Measurements from ENCODE around the gene ACAP2.

ACAP2 gene

DNA sequence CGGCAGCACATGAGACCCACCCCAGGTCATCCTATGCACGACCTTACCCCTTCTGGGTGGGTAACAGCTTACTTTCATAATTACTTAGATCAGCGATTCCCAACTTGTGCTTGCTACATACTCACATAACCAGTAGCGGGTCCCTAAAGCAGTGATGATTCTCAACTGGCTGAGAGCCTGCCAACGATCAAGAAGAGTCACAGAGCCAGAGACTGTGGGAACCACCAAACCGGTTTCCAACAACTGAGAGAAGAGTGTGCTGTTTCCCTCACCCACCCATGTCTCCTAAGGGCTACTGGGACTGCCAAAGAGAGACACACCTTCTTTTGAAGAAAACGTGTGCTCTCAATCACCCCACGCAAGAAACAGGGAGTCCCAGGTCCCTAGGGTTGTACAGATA lies 159.9 kb downstream of the ACAP2 start:
- Histone ChIP-seq H3K79me1 (ENCODE audit: low read length) (no peaks in the 10 kb centered on the region), H4K12ac (ENCODE audit: low read depth, low read length) (no peak overlapping the region), H3K14ac (ENCODE audit: low read length) (no peak overlapping the region), H3K4me1 (ENCODE audit: control insufficient read depth in 1 of 2, insufficient read depth in 2 of 2, low read length in 2 of 2) (peaks cover 3 to 5% of the 10 kb centered on the region in 2 experiments), H3K9ac (ENCODE audit: low read length) (no peak overlapping the region), H3K18ac (ENCODE audit: low read length) (no peak overlapping the region), H3K27me3 (ENCODE audit: insufficient read depth, low read length) (no peaks in the 10 kb centered on the region), H3K79me2 (ENCODE audit: control insufficient read depth, insufficient read depth, low read length, poor library complexity) (no peaks in the 10 kb centered on the region), H3K27ac (ENCODE audit: low read depth, low read length) (no peak overlapping the region), H2BK120ac (ENCODE audit: insufficient read depth, low read length, poor library complexity) (no peak overlapping the region), H3K9me3 (ENCODE audit: insufficient read depth, low read depth, low read length) (no peaks in the 10 kb centered on the region), H3K36me3 (ENCODE audit: control insufficient read depth in 1 of 2, insufficient read depth in 2 of 2, low read length in 2 of 2) (no peaks in the 10 kb centered on the region), H2AK5ac (ENCODE audit: low read length) (no peak overlapping the region), H3K4me2 (ENCODE audit: low read length) (peak overlapping the region; percentile 42), H2BK12ac (ENCODE audit: low read length) (no peak overlapping the region), H4K8ac (ENCODE audit: low read depth, low read length) (no peak overlapping the region), H4K91ac (ENCODE audit: low read depth, low read length) (no peak overlapping the region), H3K4me3 (ENCODE audit: low read depth, low read length) (no peak overlapping the region), H2BK5ac (ENCODE audit: low read depth, low read length, poor library complexity) (no peak overlapping the region), H2AFZ (ENCODE audit: insufficient read depth, low read length, poor library complexity) (no peak overlapping the region), H3K23ac (ENCODE audit: low read length) (no peak overlapping the region), H3K4ac (ENCODE audit: low read depth, low read length) (no peak overlapping the region)
- no CpG with 5 or more reads among the region's 8 CpGs for WGBS (ENCODE audit: extremely low coverage, insufficient coverage, insufficient read length)
- DNase-seq = no peak

DNA sequence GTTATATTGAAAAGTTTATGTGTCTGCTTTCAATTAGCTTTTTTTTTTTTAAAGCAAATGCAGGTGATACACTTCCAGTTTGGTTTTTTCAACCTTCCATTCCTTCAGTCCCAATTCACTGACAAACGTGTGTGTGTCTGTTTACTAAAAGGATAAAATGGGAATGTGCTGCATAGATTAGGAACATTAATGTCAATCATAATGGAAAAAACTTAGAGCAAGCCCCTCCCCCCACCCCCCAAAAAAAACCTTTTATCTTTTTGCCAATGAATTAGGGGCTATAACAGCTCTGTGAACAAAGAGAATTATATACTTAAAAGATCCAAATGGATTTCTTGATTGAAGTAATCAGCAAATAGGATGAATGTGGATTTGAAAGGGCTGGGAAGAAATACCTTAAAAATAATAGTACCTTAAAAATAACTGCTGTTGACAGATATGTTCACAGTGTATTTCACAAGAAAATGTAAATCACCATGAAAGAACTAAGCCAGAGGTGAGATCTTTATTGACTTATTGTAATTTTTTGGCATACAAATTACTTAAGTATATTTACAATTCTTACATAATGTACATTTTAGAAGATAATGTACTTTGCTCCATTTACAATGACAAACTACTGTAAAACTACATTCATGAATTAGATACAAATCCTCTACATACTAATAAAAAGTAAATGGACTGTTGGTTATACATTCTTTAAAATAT lies 168.4 kb downstream of the ACAP2 start:
- H3K4me1 ChIP-seq (ENCODE audit: control insufficient read depth in 1 of 2, insufficient read depth in 2 of 2, low read length in 2 of 2) = peaks cover under 1 to 10% of the 10 kb centered on the region in 2 experiments
- no peak for DNase-seq
- H4K91ac ChIP-seq (ENCODE audit: low read depth, low read length) = no peak overlapping the region
- H3K23ac ChIP-seq (ENCODE audit: low read length) = no peak overlapping the region
- no peak overlapping the region for H3K4me2 ChIP-seq (ENCODE audit: low read length)
- no CpG with 5 or more reads among the region's 1 CpG for WGBS (ENCODE audit: extremely low coverage, insufficient coverage, insufficient read length)
- H3K27ac ChIP-seq (ENCODE audit: low read depth, low read length) = no peak overlapping the region
- H4K12ac ChIP-seq (ENCODE audit: low read depth, low read length) = no peak overlapping the region
- H3K9me3 ChIP-seq (ENCODE audit: insufficient read depth, low read depth, low read length) = no peaks in the 10 kb centered on the region
- H3K79me1 ChIP-seq (ENCODE audit: low read length) = peaks cover 8% of the 10 kb centered on the region
- no peak overlapping the region for H2AK5ac ChIP-seq (ENCODE audit: low read length)
- H3K79me2 ChIP-seq (ENCODE audit: control insufficient read depth, insufficient read depth, low read length, poor library complexity) = peaks cover 4% of the 10 kb centered on the region
- H2BK12ac ChIP-seq (ENCODE audit: low read length) = no peak overlapping the region
- H2BK120ac ChIP-seq (ENCODE audit: insufficient read depth, low read length, poor library complexity) = no peak overlapping the region
- H3K4me3 ChIP-seq (ENCODE audit: low read depth, low read length) = no peak overlapping the region
- no peak overlapping the region for H3K18ac ChIP-seq (ENCODE audit: low read length)
- no peak overlapping the region for H3K4ac ChIP-seq (ENCODE audit: low read depth, low read length)
- no peak overlapping the region for H3K9ac ChIP-seq (ENCODE audit: low read length)
- H4K8ac ChIP-seq (ENCODE audit: low read depth, low read length) = no peak overlapping the region
- no peak overlapping the region for H2BK5ac ChIP-seq (ENCODE audit: low read depth, low read length, poor library complexity)
- H3K27me3 ChIP-seq (ENCODE audit: insufficient read depth, low read length) = no peaks in the 10 kb centered on the region
- H3K14ac ChIP-seq (ENCODE audit: low read length) = no peak overlapping the region
- H3K36me3 ChIP-seq (ENCODE audit: control insufficient read depth in 1 of 2, insufficient read depth in 2 of 2, low read length in 2 of 2) = peaks cover 3% of the 10 kb centered on the region in 2 experiments
- H2AFZ ChIP-seq (ENCODE audit: insufficient read depth, low read length, poor library complexity) = no peak overlapping the region

DNA sequence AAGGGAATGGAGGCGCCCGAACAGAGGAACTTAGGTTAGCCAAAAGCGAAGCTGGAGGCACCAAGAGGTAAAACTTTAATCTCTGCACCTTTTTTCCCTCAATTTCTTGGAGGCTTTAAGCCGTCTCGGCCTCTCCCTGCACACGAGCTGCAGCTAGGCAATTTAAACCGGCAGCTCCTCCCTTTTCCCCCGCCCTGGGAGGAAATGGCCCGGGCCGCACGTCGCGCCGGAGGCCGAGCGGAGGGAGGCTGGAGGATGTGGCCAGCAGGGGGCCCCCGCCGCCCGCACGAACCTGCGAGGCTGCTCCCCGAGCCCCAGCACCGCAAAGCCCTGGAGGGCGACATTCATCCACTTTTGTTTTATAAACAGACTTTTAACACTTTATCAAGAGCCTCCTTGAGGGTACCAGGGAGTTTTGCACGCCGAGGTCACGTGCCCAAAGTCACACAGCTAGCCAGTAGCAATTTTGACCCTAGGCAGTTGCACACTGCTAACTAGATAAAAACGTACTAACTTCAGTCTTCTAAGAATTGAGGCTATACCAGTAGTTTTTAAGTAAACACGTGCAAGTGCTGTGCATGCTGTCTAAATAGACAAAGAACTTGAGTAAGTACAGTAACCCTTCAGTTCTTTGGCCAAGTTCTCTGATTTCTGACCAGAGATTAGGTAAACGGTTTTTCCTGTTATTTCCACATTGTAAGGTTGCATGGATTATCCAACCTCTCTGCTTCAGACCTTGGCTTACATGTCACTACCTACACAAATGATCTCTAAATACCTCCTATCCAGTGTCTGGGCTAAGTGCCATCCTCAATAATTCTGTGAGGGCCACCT lies 171.2 kb downstream of the ACAP2 start:
- no peak overlapping the region for H2BK12ac ChIP-seq (ENCODE audit: low read length)
- no peak overlapping the region for H3K23ac ChIP-seq (ENCODE audit: low read length)
- peak overlapping the region; percentile 81 for H4K8ac ChIP-seq (ENCODE audit: low read depth, low read length)
- peaks cover 5% of the 10 kb centered on the region for H3K79me2 ChIP-seq (ENCODE audit: control insufficient read depth, insufficient read depth, low read length, poor library complexity)
- H2BK120ac ChIP-seq (ENCODE audit: insufficient read depth, low read length, poor library complexity) = peak overlapping the region; percentile 73
- peak overlapping the region; percentile 72 for H3K27ac ChIP-seq (ENCODE audit: low read depth, low read length)
- no peak overlapping the region for H4K12ac ChIP-seq (ENCODE audit: low read depth, low read length)
- no peak overlapping the region for H2AK5ac ChIP-seq (ENCODE audit: low read length)
- peaks cover 0 to 2% of the 10 kb centered on the region in 2 experiments for H3K36me3 ChIP-seq (ENCODE audit: control insufficient read depth in 1 of 2, insufficient read depth in 2 of 2, low read length in 2 of 2)
- peak overlapping the region; percentile 76 for H2BK5ac ChIP-seq (ENCODE audit: low read depth, low read length, poor library complexity)
- H3K4me2 ChIP-seq (ENCODE audit: low read length) = peak overlapping the region; percentile 92
- no CpG with 5 or more reads among the region's 30 CpGs for WGBS (ENCODE audit: extremely low coverage, insufficient coverage, insufficient read length)
- H3K9me3 ChIP-seq (ENCODE audit: insufficient read depth, low read depth, low read length) = no peaks in the 10 kb centered on the region
- peaks cover 8% of the 10 kb centered on the region for H3K79me1 ChIP-seq (ENCODE audit: low read length)
- H3K18ac ChIP-seq (ENCODE audit: low read length) = peak overlapping the region; percentile 41
- no peaks in the 10 kb centered on the region for H3K27me3 ChIP-seq (ENCODE audit: insufficient read depth, low read length)
- DNase-seq = peak; percentile 82 to 92
- peaks cover 5 to 13% of the 10 kb centered on the region in 2 experiments for H3K4me1 ChIP-seq (ENCODE audit: control insufficient read depth in 1 of 2, insufficient read depth in 2 of 2, low read length in 2 of 2)
- no peak overlapping the region for H3K14ac ChIP-seq (ENCODE audit: low read length)
- H2AFZ ChIP-seq (ENCODE audit: insufficient read depth, low read length, poor library complexity) = peak overlapping the region; percentile 69
- H4K91ac ChIP-seq (ENCODE audit: low read depth, low read length) = peak overlapping the region; percentile 81
- H3K9ac ChIP-seq (ENCODE audit: low read length) = peak overlapping the region; percentile 93
- H3K4me3 ChIP-seq (ENCODE audit: low read depth, low read length) = peak overlapping the region; percentile 72
- no peak overlapping the region for H3K4ac ChIP-seq (ENCODE audit: low read depth, low read length)

DNA sequence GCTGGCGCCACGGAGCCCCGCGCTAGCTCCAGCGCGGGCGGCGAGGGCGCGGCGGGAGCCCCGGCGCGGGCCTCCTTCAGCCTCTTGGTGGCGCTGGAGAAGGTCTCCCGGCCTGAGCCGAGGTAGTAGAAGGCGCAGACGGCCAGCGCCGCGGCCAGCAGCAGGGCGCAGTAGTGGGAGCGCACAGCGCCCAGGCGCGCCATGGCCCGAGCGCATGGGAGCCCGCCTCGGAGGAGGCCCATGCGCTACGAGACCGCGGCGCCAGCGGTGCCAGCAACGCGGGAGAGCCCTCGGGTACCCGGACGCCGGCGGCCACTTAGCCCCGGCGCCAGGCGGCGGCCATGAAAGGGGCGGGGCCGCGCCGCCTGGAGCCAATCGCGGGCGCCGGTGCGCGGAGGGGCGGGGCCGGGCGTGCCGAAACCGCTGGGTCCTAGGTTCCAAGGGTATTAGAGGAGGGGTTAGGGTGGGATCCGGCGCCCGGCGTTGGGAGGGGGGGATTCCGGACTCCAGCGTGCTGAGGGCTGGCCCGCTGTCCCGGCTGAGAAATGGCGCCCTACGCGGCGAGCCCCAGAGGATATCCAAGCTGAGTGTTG lies 171.9 kb downstream of the ACAP2 start, which contains the start of gene XXYLT1:
Gene XXYLT1 (minus strand): TSS at position 343 of the 593 bp plus-strand sequence. CDS start 101 bp downstream, at position 242.
- H2BK120ac ChIP-seq (ENCODE audit: insufficient read depth, low read length, poor library complexity) = peak within 1 kb of the TSS; percentile 73
- peak within 1 kb of the TSS; percentile 64 for H3K14ac ChIP-seq (ENCODE audit: low read length)
- H3K4me2 ChIP-seq (ENCODE audit: low read length) = peak within 1 kb of the TSS; percentile 92
- H3K79me1 ChIP-seq (ENCODE audit: low read length) = peaks cover 8% of the 10 kb centered on the region
- no peaks in the 10 kb centered on the region for H3K27me3 ChIP-seq (ENCODE audit: insufficient read depth, low read length)
- H3K36me3 ChIP-seq (ENCODE audit: control insufficient read depth in 1 of 2, insufficient read depth in 2 of 2, low read length in 2 of 2) = peaks cover 2% of the 10 kb centered on the region in 2 experiments
- no peak within 1 kb of the TSS for H3K4ac ChIP-seq (ENCODE audit: low read depth, low read length)
- peak within 1 kb of the TSS; percentile 94 for H2AFZ ChIP-seq (ENCODE audit: insufficient read depth, low read length, poor library complexity)
- H4K8ac ChIP-seq (ENCODE audit: low read depth, low read length) = peak within 1 kb of the TSS; percentile 85
- H3K23ac ChIP-seq (ENCODE audit: low read length) = no peak within 1 kb of the TSS
- no peak within 1 kb of the TSS for H2BK12ac ChIP-seq (ENCODE audit: low read length)
- peak within 1 kb of the TSS; percentile 79 for H2BK5ac ChIP-seq (ENCODE audit: low read depth, low read length, poor library complexity)
- DNase-seq = peak; percentile 84 to 91
- peak within 1 kb of the TSS; percentile 79 for H4K12ac ChIP-seq (ENCODE audit: low read depth, low read length)
- peaks cover 5% of the 10 kb centered on the region for H3K79me2 ChIP-seq (ENCODE audit: control insufficient read depth, insufficient read depth, low read length, poor library complexity)
- no peak within 1 kb of the TSS for H2AK5ac ChIP-seq (ENCODE audit: low read length)
- no CpG with 5 or more reads among the region's 75 CpGs for WGBS (ENCODE audit: extremely low coverage, insufficient coverage, insufficient read length)
- peak within 1 kb of the TSS; percentile 94 for H3K27ac ChIP-seq (ENCODE audit: low read depth, low read length)
- H3K4me3 ChIP-seq (ENCODE audit: low read depth, low read length) = peak within 1 kb of the TSS; percentile 98
- peak within 1 kb of the TSS; percentile 85 for H4K91ac ChIP-seq (ENCODE audit: low read depth, low read length)
- H3K9ac ChIP-seq (ENCODE audit: low read length) = peak within 1 kb of the TSS; percentile 93
- H3K9me3 ChIP-seq (ENCODE audit: insufficient read depth, low read depth, low read length) = no peaks in the 10 kb centered on the region
- H3K4me1 ChIP-seq (ENCODE audit: control insufficient read depth in 1 of 2, insufficient read depth in 2 of 2, low read length in 2 of 2) = peaks cover 5 to 13% of the 10 kb centered on the region in 2 experiments
- H3K18ac ChIP-seq (ENCODE audit: low read length) = peak within 1 kb of the TSS; percentile 65
